Natural killer cell (primary cell): Measurements from ENCODE around the gene CAB39. TPM values are rescaled to one million over a fixed set of nuclear protein-coding genes. Genes with fewer than 3 reads are reported as not detected.

Experiments
- ATAC-seq, 3 donors: fragments of 150-1000 bp in 2 of 3; fragments of 200-7000 bp in 1 of 3; cut with Tn5 transposase; 1 replicate in 1 of 3; 2 replicates in 2 of 3; pipeline ENCODE4 v1.10.0; 2021; ENCODE audit warnings: mild to moderate bottlenecking in 2 of 3, moderate library complexity in 2 of 3
- DNase-seq, 2 donors: peaks; one replicate each; pipeline versions ENCODE4 v3.0.0 to v3.0.0-alpha.2; 2013 to 2021; ENCODE audit warnings: mixed read lengths in 1 of 2
- H3K27ac ChIP-seq: one replicate; pipeline ENCODE4 v1.5.1; 2013; ENCODE audit warnings: mild to moderate bottlenecking, low read length
- H3K27me3 ChIP-seq: one replicate; pipeline ENCODE4 v1.6.1; 2013; ENCODE audit warnings: low read length; ENCODE audit not compliant: control insufficient read depth, insufficient read depth
- H3K36me3 ChIP-seq: one replicate; pipeline ENCODE4 v1.6.1; 2013; ENCODE audit warnings: low read length; ENCODE audit not compliant: control insufficient read depth, insufficient read depth
- H3K4me1 ChIP-seq: one replicate; pipeline ENCODE4 v1.6.1; 2013; ENCODE audit warnings: low read length; ENCODE audit not compliant: control insufficient read depth, insufficient read depth
- H3K4me3 ChIP-seq: one replicate; pipeline ENCODE4 v1.5.1; 2013; ENCODE audit warnings: low read length
- H3K9me3 ChIP-seq: one replicate; pipeline ENCODE4 v1.6.1; 2013; ENCODE audit warnings: low read length; ENCODE audit not compliant: control insufficient read depth, insufficient read depth
- H3K27ac Mint-ChIP-seq, 2 donors: one replicate each; pipeline ENCODE4 v1.8.0; 2022; ENCODE audit warnings: mild to moderate bottlenecking in 2 of 2, mixed read lengths in 2 of 2, moderate library complexity in 1 of 2
- H3K27me3 Mint-ChIP-seq, 2 donors: one replicate each; pipeline ENCODE4 v1.8.0; 2022; ENCODE audit warnings: low read depth in 2 of 2, mixed read lengths in 2 of 2
- H3K36me3 Mint-ChIP-seq: one replicate; pipeline ENCODE4 v1.8.0; 2022; ENCODE audit warnings: mixed read lengths
- H3K4me1 Mint-ChIP-seq, 2 donors: one replicate each; pipeline ENCODE4 v1.8.0; 2022; ENCODE audit warnings: mixed read lengths in 2 of 2
- H3K4me3 Mint-ChIP-seq: one replicate; pipeline ENCODE4 v1.8.0; 2022; ENCODE audit warnings: mild to moderate bottlenecking, moderate library complexity, mixed read lengths
- H3K9me3 Mint-ChIP-seq, 2 donors: one replicate each; pipeline ENCODE4 v1.8.0; 2022; ENCODE audit warnings: mixed read lengths in 2 of 2
- CTCF ChIP-seq: fragments of 200-600 bp; IDR thresholded peaks from one replicate; pipeline ENCODE4 v1.8.0; 2022; ENCODE audit warnings: antibody characterized with exemption
- WGBS: methylation state at CpG from one replicate; pipeline ENCODE4 v1.1.7; 2013; ENCODE audit warnings: missing lambda C conversion rate; ENCODE audit not compliant: insufficient coverage; 5-methylcytosine and 5-hydroxymethylcytosine counted together
- intact Hi-C: fragments of 100-400 bp; cut with micrococcal nuclease; formaldehyde crosslinking; loops from one replicate; pipeline ENCODE4 v1.14.2; 2022
- total RNA-seq, 4 donors: library from RNA; stranded (reverse); fragments of 120-200 nt in 1 of 4; gene quantifications; one replicate each; pipeline versions ENCODE4 v1.2.3 to v1.2.4, GENCODE V29; 2013 to 2022

CAB39 gene
- total RNA-seq, 3 donors from 2014 or later (not counting 1 experiment from before 2014, with no cell fraction given), result 75.4 to 96.5 (median 90.5) TPM

- Histone ChIP-seq H3K36me3 (peaks cover 19% of the 10 kb centered on the region), H3K4me3 (no peak overlapping the region), H3K4me1 (peaks cover 18% of the 10 kb centered on the region), H3K9me3 (no peaks in the 10 kb centered on the region), H3K27ac (no peak overlapping the region), H3K27me3 (no peaks in the 10 kb centered on the region)
- peaks cover 10% of the 10 kb centered on the region for H3K36me3 Mint-ChIP-seq
- peaks cover 22 to 24% of the 10 kb centered on the region in 2 donors for H3K4me1 Mint-ChIP-seq
- no peak overlapping the region for H3K4me3 Mint-ChIP-seq
- no peak overlapping the region for H3K27ac Mint-ChIP-seq
- TF ChIP-seq CTCF, result peak; percentile 78
- no peaks in the 10 kb centered on the region for H3K9me3 Mint-ChIP-seq
- intact Hi-C loops, result loop anchor here (1.0 to 10.0 kb wide), 3 partner anchors 18 to 384 kb away; partner anchors contain the start of gene SP100
- ATAC-seq (peak; percentile 30 to 48 (median 46)), DNase-seq (peak in 1 of 2 donors; percentile 80)
- H3K27me3 Mint-ChIP-seq, result no peaks in the 10 kb centered on the region
- 48% methylated on average over 4 of the region's 4 CpGs for WGBS
Measured at GRCh38 chr2:230798769-230799399, 86.2 kb downstream of the CAB39 start.

GRCh38 chr2:230805353-230806017, 92.8 kb downstream of the CAB39 start:
- H3K9me3 Mint-ChIP-seq, result no peaks in the 10 kb centered on the region
- ATAC-seq, result no peak
- no peak overlapping the region for H3K27ac ChIP-seq
- DNase-seq, result no peak
- H3K36me3 ChIP-seq, result peaks cover 13% of the 10 kb centered on the region
- peak overlapping the region in 1 of 2 donors; percentile 25 for H3K27ac Mint-ChIP-seq
- H3K36me3 Mint-ChIP-seq, result peaks cover 5% of the 10 kb centered on the region
- no peaks in the 10 kb centered on the region for H3K27me3 ChIP-seq
- no peaks in the 10 kb centered on the region for H3K27me3 Mint-ChIP-seq
- WGBS, result 85% methylated on average over 5 of the region's 5 CpGs
- TF ChIP-seq CTCF, result no peak
- intact Hi-C loops, result no loop called here
- peaks cover 4 to 22% of the 10 kb centered on the region in 2 donors for H3K4me1 Mint-ChIP-seq
- no peaks in the 10 kb centered on the region for H3K4me1 ChIP-seq
- H3K4me3 ChIP-seq, result no peak overlapping the region
- H3K9me3 ChIP-seq, result no peaks in the 10 kb centered on the region
- no peak overlapping the region for H3K4me3 Mint-ChIP-seq

GRCh38 chr2:230807729-230808128, 95.1 kb downstream of the CAB39 start:
- DNase-seq (no peak), ATAC-seq (no peak)
- no peaks in the 10 kb centered on the region for H3K9me3 Mint-ChIP-seq
- H3K4me3 ChIP-seq, result no peak overlapping the region
- peaks cover 0 to 20% of the 10 kb centered on the region in 2 donors for H3K4me1 Mint-ChIP-seq
- H3K36me3 Mint-ChIP-seq, result no peaks in the 10 kb centered on the region
- no peaks in the 10 kb centered on the region for H3K4me1 ChIP-seq
- H3K9me3 ChIP-seq, result no peaks in the 10 kb centered on the region
- H3K36me3 ChIP-seq, result peaks cover 27% of the 10 kb centered on the region
- intact Hi-C loops, result no loop called here
- no peak overlapping the region for H3K27ac ChIP-seq
- no peaks in the 10 kb centered on the region for H3K27me3 ChIP-seq
- no peak for TF ChIP-seq CTCF
- no peaks in the 10 kb centered on the region for H3K27me3 Mint-ChIP-seq
- 78% methylated on average over 3 of the region's 3 CpGs for WGBS
- H3K4me3 Mint-ChIP-seq, result no peak overlapping the region
- peak overlapping the region; percentile 9 to 16 for H3K27ac Mint-ChIP-seq
